A673 (cell line): ENCODE results near the gene IL10. TPM values are rescaled to one million over a fixed set of nuclear protein-coding genes. Genes with fewer than 3 reads are reported as not detected.
A peak's percentile ranks its signal among the peaks of the same experiment; 100 is the strongest.

Experiments
- BruUV-seq: library from RNA; stranded (reverse); fragments of 400-500 nt; replicated peaks from 2 replicates; lab custom pipeline; 2021; lab: Mats Ljungman, UMichigan
- CTCF ChIA-PET: fragments of 300-600 bp; sonication (Branson Sonifier 250); formaldehyde crosslinking; loops from one replicate; lab custom pipeline; 2022; ENCODE audit warnings: antibody characterized with exemption; lab: Charles Lee
- POLR2A ChIA-PET: fragments of 300-600 bp; sonication (Branson Sonifier 250); formaldehyde crosslinking; loops from one replicate; lab custom pipeline; 2022; ENCODE audit warnings: antibody characterized with exemption; ENCODE audit not compliant: low non-redundant PET; lab: Charles Lee
- DNase-seq: peaks from one replicate; pipeline ENCODE4 v3.0.0-alpha.2; 2015; ENCODE audit warnings: low spot score
- H3K27ac ChIP-seq: fragments of 200-600 bp; sonication (generic); 2 replicates; pipeline ENCODE4 v1.5.1; 2016; ENCODE audit warnings: mixed run types, low read depth, mild to moderate bottlenecking, mixed read lengths, antibody characterized with exemption, low read length; ENCODE audit not compliant: poor library complexity, severe bottlenecking
- H3K27me3 ChIP-seq: fragments of 200-600 bp; sonication (generic); replicated peaks from 2 replicates; pipeline ENCODE4 v1.6.1; 2017; ENCODE audit warnings: mixed run types, low read depth, mild to moderate bottlenecking, mixed read lengths, antibody characterized with exemption, low read length; ENCODE audit not compliant: insufficient read depth, poor library complexity
- H3K36me3 ChIP-seq: fragments of 200-600 bp; sonication (generic); 2 replicates; pipeline ENCODE4 v1.6.1; 2016; ENCODE audit warnings: mixed run types, mild to moderate bottlenecking, mixed read lengths, antibody characterized with exemption, low read length; ENCODE audit not compliant: insufficient read depth, poor library complexity, severe bottlenecking
- H3K4me1 ChIP-seq: fragments of 200-600 bp; sonication (generic); 2 replicates; pipeline ENCODE4 v1.6.1; 2017; ENCODE audit warnings: mixed run types, mild to moderate bottlenecking, mixed read lengths, antibody characterized with exemption, low read length; ENCODE audit not compliant: insufficient read depth, poor library complexity, severe bottlenecking
- H3K4me3 ChIP-seq: fragments of 200-600 bp; sonication (generic); 2 replicates; pipeline ENCODE4 v1.5.1; 2016; ENCODE audit warnings: low read depth, mixed run types, mild to moderate bottlenecking, mixed read lengths, low read length; ENCODE audit not compliant: poor library complexity, severe bottlenecking
- H3K9me3 ChIP-seq: fragments of 200-600 bp; sonication (generic); 2 replicates; pipeline ENCODE4 v1.6.1; 2016; ENCODE audit warnings: mixed run types, low read depth, mild to moderate bottlenecking, mixed read lengths, antibody characterized with exemption, low read length; ENCODE audit not compliant: poor library complexity, severe bottlenecking
- CTCF ChIP-seq: fragments of 300-800, 200-600 bp; sonication (generic); conservative IDR thresholded peaks from 2 replicates; pipeline ENCODE4 v1.5.1; 2017; ENCODE audit warnings: low read depth, mild to moderate bottlenecking, antibody characterized with exemption, low read length, moderate library complexity, mixed read lengths
- EZH2 ChIP-seq: fragments of 200-600 bp; sonication (generic); IDR thresholded peaks from 2 replicates; pipeline ENCODE4 v1.6.1; 2017; ENCODE audit warnings: borderline replicate concordance, low read depth, mild to moderate bottlenecking, mixed read lengths, antibody characterized with exemption, low read length; ENCODE audit not compliant: poor library complexity, severe bottlenecking
- intact Hi-C: fragments of 100-400 bp; cut with micrococcal nuclease; formaldehyde crosslinking; loops from one replicate; pipeline ENCODE4 v1.10.0; 2022; ENCODE audit not compliant: unreplicated experiment
- total RNA-seq: library from RNA; stranded (reverse); gene quantifications from 2 replicates; pipeline ENCODE4 v1.2.3, GENCODE V29; 2021

IL10 gene
- total RNA-seq, 1 experiment from 2014 or later: not detected

- no peak overlapping the region for H3K27ac ChIP-seq
- no TSS peak for BruUV-seq
- no peaks in the 10 kb centered on the region for H3K9me3 ChIP-seq
- POLR2A ChIA-PET: no interaction called here
- no peak for DNase-seq
- no peak overlapping the region for H3K4me3 ChIP-seq
- no peaks in the 10 kb centered on the region for H3K36me3 ChIP-seq
- CTCF ChIA-PET: no interaction called here
- intact Hi-C loops: no loop called here
- no peak for TF ChIP-seq CTCF
- no peak for TF ChIP-seq EZH2
- peaks cover 4% of the 10 kb centered on the region for H3K27me3 ChIP-seq
- no peaks in the 10 kb centered on the region for H3K4me1 ChIP-seq
Observed at GRCh38 chr1:206774093-206774492, 1.8 kb upstream of the IL10 start.

GRCh38 chr1:206771338-206771692, 979 bp downstream of the IL10 start:
- Histone ChIP-seq H3K4me1 (no peaks in the 10 kb centered on the region), H3K27ac (no peak overlapping the region), H3K9me3 (no peaks in the 10 kb centered on the region), H3K36me3 (no peaks in the 10 kb centered on the region), H3K4me3 (no peak overlapping the region), H3K27me3 (peaks cover 4% of the 10 kb centered on the region)
- DNase-seq: no peak
- TF ChIP-seq EZH2: no peak
- TF ChIP-seq CTCF: no peak
- ChIA-PET CTCF (no interaction called here), POLR2A (no interaction called here)
- no TSS peak for BruUV-seq
- intact Hi-C loops: no loop called here

- no TSS peak for BruUV-seq
- TF ChIP-seq CTCF (no peak), EZH2 (no peak)
- CTCF ChIA-PET: no interaction called here
- H3K36me3 ChIP-seq: no peaks in the 10 kb centered on the region
- POLR2A ChIA-PET: no interaction called here
- H3K27me3 ChIP-seq: peaks cover 4% of the 10 kb centered on the region
- no peak within 1 kb of the TSS for H3K4me3 ChIP-seq
- peak; percentile 9 for DNase-seq
- no peaks in the 10 kb centered on the region for H3K9me3 ChIP-seq
- intact Hi-C loops: no loop called here
- H3K27ac ChIP-seq: no peak within 1 kb of the TSS
- H3K4me1 ChIP-seq: no peaks in the 10 kb centered on the region
Observed at GRCh38 chr1:206770531-206771337, 1.6 kb downstream of the IL10 start, which contains the start of gene IL19. Gene IL19, plus strand, starts transcription at chr1:206770773. Its CDS starts 65,890 bp downstream, at chr1:206836663.
